ENCODE data around the gene MKNK2.
"Not testable (repeated sequence)": the region's sequence is repeated elsewhere in the genome, so short reads cannot be mapped to it uniquely, and the experiment has no call there.

MKNK2 gene

DNA sequence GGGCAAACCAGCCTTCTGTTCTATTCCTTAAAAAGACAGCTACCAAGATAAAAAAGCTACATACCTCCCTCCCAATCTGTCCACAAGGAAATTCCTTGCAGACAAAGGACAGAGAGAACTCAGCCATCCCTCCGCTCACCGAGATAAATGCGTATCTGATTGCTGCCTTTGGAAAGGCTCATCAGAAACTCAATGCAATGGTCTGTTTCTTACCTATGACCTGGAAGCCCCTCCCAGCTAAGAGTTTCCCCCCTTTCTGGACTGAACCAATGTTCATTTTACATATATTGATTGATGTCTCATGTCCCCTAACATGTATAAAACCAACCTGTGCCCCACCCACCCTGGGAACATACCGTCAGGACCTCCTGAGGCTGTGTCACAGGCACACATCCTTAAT lies 47.2 kb downstream of the MKNK2 start:
- no peaks in the 10 kb centered on the region for H3K4me1 ChIP-seq (ENCODE audit: insufficient read depth, low read length)
- no peaks in the 10 kb centered on the region for H3K9me3 ChIP-seq (ENCODE audit: insufficient read depth, low read depth, low read length)
- H3K9ac ChIP-seq (ENCODE audit: low read depth, low read length), result no peak overlapping the region
- peaks cover 5% of the 10 kb centered on the region for H3K36me3 ChIP-seq (ENCODE audit: insufficient read depth, low read depth, low read length)
- H3K27me3 ChIP-seq (ENCODE audit: insufficient read depth, low read length), result no peaks in the 10 kb centered on the region
- no peak overlapping the region for H3K4me3 ChIP-seq (ENCODE audit: low read length)
- H3K27ac ChIP-seq (ENCODE audit: low read length), result no peak overlapping the region

GRCh38 chr19:1999856-2000515 lies 51.1 kb downstream of the MKNK2 start:
- peaks cover 15% of the 10 kb centered on the region for H3K36me3 ChIP-seq (ENCODE audit: insufficient read depth, low read depth, low read length)
- H3K27ac ChIP-seq (ENCODE audit: low read length), result no peak overlapping the region
- H3K4me3 ChIP-seq (ENCODE audit: low read length), result no peak overlapping the region
- H3K4me1 ChIP-seq (ENCODE audit: insufficient read depth, low read length), result no peaks in the 10 kb centered on the region
- H3K9ac ChIP-seq (ENCODE audit: low read depth, low read length), result no peak overlapping the region
- no peaks in the 10 kb centered on the region for H3K27me3 ChIP-seq (ENCODE audit: insufficient read depth, low read length)
- H3K9me3 ChIP-seq (ENCODE audit: insufficient read depth, low read depth, low read length), result no peaks in the 10 kb centered on the region

DNA sequence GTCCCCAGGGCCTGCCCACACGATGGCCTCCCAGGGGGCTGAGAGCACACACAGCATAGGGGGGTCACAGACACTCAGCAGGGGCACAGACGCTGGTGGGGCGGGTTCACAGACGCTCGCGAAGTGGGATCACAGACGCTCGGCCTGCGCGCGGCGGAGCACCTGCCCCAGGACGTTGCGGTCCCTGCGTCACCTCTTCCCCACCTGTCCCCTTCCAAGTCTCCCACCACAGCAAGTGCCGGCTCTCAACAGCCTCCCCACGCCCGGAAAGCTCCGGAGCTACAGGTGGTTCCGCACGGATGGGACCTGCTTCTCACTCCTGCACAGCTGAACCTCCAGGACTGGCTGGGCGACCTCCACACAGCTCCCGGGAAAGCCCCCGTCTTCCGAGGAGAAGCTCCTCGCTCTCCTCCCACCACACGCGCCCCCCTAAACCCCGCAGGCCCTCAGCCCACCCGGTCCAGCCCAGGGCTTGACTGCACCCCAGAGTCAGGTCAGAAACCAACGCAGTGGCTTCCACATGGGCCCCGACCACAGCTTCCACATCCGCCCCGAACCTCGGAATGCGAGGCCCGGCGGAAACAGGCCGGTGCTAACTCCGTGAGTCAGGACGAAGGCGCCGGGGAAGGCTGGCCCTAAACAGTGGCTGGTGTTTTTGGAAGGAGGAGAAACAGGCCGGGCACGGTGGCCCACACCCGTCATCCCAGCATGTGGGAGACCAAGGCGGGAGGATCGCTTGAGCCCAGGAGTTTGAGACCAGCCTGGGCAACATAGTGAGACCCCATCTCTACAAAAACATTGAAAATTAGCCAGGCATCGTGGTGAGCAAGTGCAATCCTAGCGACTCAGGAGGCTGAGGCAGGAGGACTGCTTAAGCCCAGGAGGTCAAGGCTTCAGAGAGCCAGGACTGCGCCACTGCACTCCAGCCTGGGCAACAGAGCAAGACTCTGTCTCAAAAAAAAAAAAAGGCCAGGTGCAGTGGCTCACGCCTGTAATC lies 52.0 kb downstream of the MKNK2 start:
- Histone ChIP-seq H3K9me3 (ENCODE audit: insufficient read depth, low read depth, low read length) (no peaks in the 10 kb centered on the region), H3K4me1 (ENCODE audit: insufficient read depth, low read length) (no peaks in the 10 kb centered on the region), H3K27ac (ENCODE audit: low read length) (no peak overlapping the region), H3K9ac (ENCODE audit: low read depth, low read length) (no peak overlapping the region), H3K36me3 (ENCODE audit: insufficient read depth, low read depth, low read length) (peaks cover 15% of the 10 kb centered on the region), H3K4me3 (ENCODE audit: low read length) (no peak overlapping the region), H3K27me3 (ENCODE audit: insufficient read depth, low read length) (no peaks in the 10 kb centered on the region)

DNA sequence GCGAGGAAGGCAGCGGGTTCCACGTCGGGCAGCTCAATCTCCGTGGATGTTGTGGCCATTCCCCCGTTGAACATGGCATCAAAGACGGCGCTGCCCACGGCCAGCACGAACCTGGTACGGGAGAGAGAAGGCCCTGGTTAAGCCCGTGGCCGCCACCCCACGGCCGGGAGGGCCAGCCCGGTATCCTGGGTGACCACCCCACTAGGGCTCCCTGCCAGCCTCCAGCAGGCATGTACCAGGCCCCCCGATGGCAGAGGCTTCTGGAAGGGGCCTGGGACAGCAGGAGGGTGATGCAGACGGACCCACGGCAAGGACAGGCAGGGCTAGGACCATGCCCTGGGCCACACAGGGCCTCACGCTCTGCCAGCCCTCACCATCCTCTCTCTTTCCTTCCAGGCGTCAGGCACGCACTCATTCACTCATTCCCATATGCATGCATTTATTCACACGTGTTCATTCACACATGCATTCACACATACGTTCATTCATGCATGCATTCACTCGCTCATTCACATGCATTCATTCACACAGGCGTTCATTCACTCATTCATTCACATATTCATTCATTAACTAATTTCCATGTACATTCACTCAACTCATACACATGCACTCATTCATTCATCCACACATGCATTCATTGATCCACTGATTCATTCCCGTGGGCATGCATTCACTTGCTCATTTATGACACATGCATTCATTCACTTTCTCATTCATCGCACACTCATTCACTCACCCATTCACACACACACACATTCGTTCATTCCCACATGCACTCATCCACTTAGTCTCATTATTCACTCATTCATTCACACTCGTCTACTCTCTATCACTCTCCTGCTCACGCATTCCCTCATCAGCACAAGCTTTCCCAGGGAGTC lies 53.5 kb downstream of the MKNK2 start:
- no peaks in the 10 kb centered on the region for H3K4me1 ChIP-seq (ENCODE audit: insufficient read depth, low read length)
- peaks cover 15% of the 10 kb centered on the region for H3K36me3 ChIP-seq (ENCODE audit: insufficient read depth, low read depth, low read length)
- H3K27ac ChIP-seq (ENCODE audit: low read length), result no peak overlapping the region
- no peaks in the 10 kb centered on the region for H3K9me3 ChIP-seq (ENCODE audit: insufficient read depth, low read depth, low read length)
- H3K27me3 ChIP-seq (ENCODE audit: insufficient read depth, low read length), result no peaks in the 10 kb centered on the region
- no peak overlapping the region for H3K4me3 ChIP-seq (ENCODE audit: low read length)
- no peak overlapping the region for H3K9ac ChIP-seq (ENCODE audit: low read depth, low read length)

DNA sequence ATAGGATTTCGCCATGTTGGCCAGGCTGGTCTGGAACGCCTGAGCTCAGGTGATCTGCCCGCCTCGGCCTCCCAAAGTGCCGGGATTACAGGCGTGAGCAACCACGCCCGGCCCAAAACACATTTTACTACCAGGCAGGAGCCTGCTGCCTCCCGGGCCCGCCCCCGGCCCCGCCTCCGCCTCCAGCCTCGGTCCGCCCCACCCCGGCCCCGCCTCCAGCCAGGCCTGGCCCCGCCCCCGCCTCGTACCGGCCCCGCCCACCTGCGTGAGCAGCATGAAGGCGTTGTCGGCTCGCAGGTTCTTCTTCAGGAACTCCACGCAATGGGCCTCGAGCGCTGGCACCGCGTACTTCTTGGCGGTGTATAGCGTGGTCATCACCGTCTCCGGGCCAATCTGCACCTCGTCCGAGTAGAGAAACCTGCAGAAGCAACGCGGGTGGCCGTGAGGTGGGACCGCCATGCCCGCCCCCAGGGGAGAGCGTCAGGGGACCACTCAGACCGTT lies 58.2 kb downstream of the MKNK2 start:
- Histone ChIP-seq H3K27me3 (ENCODE audit: insufficient read depth, low read length) (no peaks in the 10 kb centered on the region), H3K4me3 (ENCODE audit: low read length) (no peak overlapping the region), H3K36me3 (ENCODE audit: insufficient read depth, low read depth, low read length) (peaks cover 41% of the 10 kb centered on the region), H3K9me3 (ENCODE audit: insufficient read depth, low read depth, low read length) (no peaks in the 10 kb centered on the region), H3K27ac (ENCODE audit: low read length) (no peak overlapping the region), H3K9ac (ENCODE audit: low read depth, low read length) (no peak overlapping the region), H3K4me1 (ENCODE audit: insufficient read depth, low read length) (no peaks in the 10 kb centered on the region)

- Histone ChIP-seq H3K4me3 (ENCODE audit: low read length) (no peak overlapping the region), H3K4me1 (ENCODE audit: insufficient read depth, low read length) (no peaks in the 10 kb centered on the region), H3K36me3 (ENCODE audit: insufficient read depth, low read depth, low read length) (peaks cover 48% of the 10 kb centered on the region), H3K27ac (ENCODE audit: low read length) (no peak overlapping the region), H3K9ac (ENCODE audit: low read depth, low read length) (no peak overlapping the region), H3K9me3 (ENCODE audit: insufficient read depth, low read depth, low read length) (no peaks in the 10 kb centered on the region), H3K27me3 (ENCODE audit: insufficient read depth, low read length) (no peaks in the 10 kb centered on the region)
Measured at GRCh38 chr19:1991018-1991913, 59.8 kb downstream of the MKNK2 start.

GRCh38 chr19:1990230-1991017 lies 60.6 kb downstream of the MKNK2 start:
- H3K9me3 ChIP-seq (ENCODE audit: insufficient read depth, low read depth, low read length), result no peaks in the 10 kb centered on the region
- no peaks in the 10 kb centered on the region for H3K4me1 ChIP-seq (ENCODE audit: insufficient read depth, low read length)
- no peak overlapping the region for H3K27ac ChIP-seq (ENCODE audit: low read length)
- peaks cover 50% of the 10 kb centered on the region for H3K36me3 ChIP-seq (ENCODE audit: insufficient read depth, low read depth, low read length)
- no peaks in the 10 kb centered on the region for H3K27me3 ChIP-seq (ENCODE audit: insufficient read depth, low read length)
- H3K4me3 ChIP-seq (ENCODE audit: low read length), result no peak overlapping the region
- H3K9ac ChIP-seq (ENCODE audit: low read depth, low read length), result no peak overlapping the region

- no peaks in the 10 kb centered on the region for H3K9me3 ChIP-seq (ENCODE audit: insufficient read depth, low read depth, low read length)
- no peak overlapping the region for H3K4me3 ChIP-seq (ENCODE audit: low read length)
- no peaks in the 10 kb centered on the region for H3K27me3 ChIP-seq (ENCODE audit: insufficient read depth, low read length)
- H3K36me3 ChIP-seq (ENCODE audit: insufficient read depth, low read depth, low read length), result peaks cover 50% of the 10 kb centered on the region
- no peak overlapping the region for H3K9ac ChIP-seq (ENCODE audit: low read depth, low read length)
- H3K27ac ChIP-seq (ENCODE audit: low read length), result no peak overlapping the region
- H3K4me1 ChIP-seq (ENCODE audit: insufficient read depth, low read length), result no peaks in the 10 kb centered on the region
Measured at GRCh38 chr19:1989513-1990229, 61.4 kb downstream of the MKNK2 start.

GRCh38 chr19:1988464-1988863 lies 62.6 kb downstream of the MKNK2 start:
- H3K9ac ChIP-seq (ENCODE audit: low read depth, low read length); H3K27ac ChIP-seq (ENCODE audit: low read length); H3K4me3 ChIP-seq (ENCODE audit: low read length); H3K9me3 ChIP-seq (ENCODE audit: insufficient read depth, low read depth, low read length); H3K4me1 ChIP-seq (ENCODE audit: insufficient read depth, low read length); H3K27me3 ChIP-seq (ENCODE audit: insufficient read depth, low read length): not testable (repeated sequence)
- peaks cover 54% of the 10 kb centered on the region for H3K36me3 ChIP-seq (ENCODE audit: insufficient read depth, low read depth, low read length)

Measured in iPS-20b (cell line).